NT2/D1 (cell line): ENCODE measurements around the gene NLRP14.

Experiments used
- SUZ12 ChIP-seq: IDR thresholded peaks from 2 replicates; pipeline ENCODE4 v1.6.1; 2011; ENCODE audit not compliant: insufficient read length, insufficient read depth; ENCODE audit errors: extremely low read depth
- YY1 ChIP-seq: IDR thresholded peaks from 2 replicates; pipeline ENCODE4 v1.6.1; 2011; ENCODE audit not compliant: insufficient read length, insufficient read depth
- ZNF274 ChIP-seq: IDR thresholded peaks from 2 replicates; pipeline ENCODE4 v1.6.1; 2011; ENCODE audit warnings: mild to moderate bottlenecking, low read depth, low read length

GRCh38 chr11:7016011-7016410 lies 4.3 kb upstream of the NLRP14 start:
- TF ChIP-seq YY1 (no peak), ZNF274 (no peak), SUZ12 (no peak)
